GM12873 (cell line): Measurements from ENCODE around the gene PSENEN.

Source experiments
- TF ChIP-seq, protein P1 (sequence below): IDR thresholded peaks from 2 replicates; pipeline ENCODE4 v1.5.1; 2012; ENCODE audit warnings: low read depth, mild to moderate bottlenecking, moderate library complexity, low read length, control low read depth; ENCODE audit not compliant: insufficient read depth; ENCODE audit errors: missing control alignments

The PSENEN gene

GRCh38 chr19:35792888-35793287 lies 47.4 kb downstream of the PSENEN start:
- TF ChIP-seq, protein P1, sequence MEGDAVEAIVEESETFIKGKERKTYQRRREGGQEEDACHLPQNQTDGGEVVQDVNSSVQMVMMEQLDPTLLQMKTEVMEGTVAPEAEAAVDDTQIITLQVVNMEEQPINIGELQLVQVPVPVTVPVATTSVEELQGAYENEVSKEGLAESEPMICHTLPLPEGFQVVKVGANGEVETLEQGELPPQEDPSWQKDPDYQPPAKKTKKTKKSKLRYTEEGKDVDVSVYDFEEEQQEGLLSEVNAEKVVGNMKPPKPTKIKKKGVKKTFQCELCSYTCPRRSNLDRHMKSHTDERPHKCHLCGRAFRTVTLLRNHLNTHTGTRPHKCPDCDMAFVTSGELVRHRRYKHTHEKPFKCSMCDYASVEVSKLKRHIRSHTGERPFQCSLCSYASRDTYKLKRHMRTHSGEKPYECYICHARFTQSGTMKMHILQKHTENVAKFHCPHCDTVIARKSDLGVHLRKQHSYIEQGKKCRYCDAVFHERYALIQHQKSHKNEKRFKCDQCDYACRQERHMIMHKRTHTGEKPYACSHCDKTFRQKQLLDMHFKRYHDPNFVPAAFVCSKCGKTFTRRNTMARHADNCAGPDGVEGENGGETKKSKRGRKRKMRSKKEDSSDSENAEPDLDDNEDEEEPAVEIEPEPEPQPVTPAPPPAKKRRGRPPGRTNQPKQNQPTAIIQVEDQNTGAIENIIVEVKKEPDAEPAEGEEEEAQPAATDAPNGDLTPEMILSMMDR: no peak

DNA sequence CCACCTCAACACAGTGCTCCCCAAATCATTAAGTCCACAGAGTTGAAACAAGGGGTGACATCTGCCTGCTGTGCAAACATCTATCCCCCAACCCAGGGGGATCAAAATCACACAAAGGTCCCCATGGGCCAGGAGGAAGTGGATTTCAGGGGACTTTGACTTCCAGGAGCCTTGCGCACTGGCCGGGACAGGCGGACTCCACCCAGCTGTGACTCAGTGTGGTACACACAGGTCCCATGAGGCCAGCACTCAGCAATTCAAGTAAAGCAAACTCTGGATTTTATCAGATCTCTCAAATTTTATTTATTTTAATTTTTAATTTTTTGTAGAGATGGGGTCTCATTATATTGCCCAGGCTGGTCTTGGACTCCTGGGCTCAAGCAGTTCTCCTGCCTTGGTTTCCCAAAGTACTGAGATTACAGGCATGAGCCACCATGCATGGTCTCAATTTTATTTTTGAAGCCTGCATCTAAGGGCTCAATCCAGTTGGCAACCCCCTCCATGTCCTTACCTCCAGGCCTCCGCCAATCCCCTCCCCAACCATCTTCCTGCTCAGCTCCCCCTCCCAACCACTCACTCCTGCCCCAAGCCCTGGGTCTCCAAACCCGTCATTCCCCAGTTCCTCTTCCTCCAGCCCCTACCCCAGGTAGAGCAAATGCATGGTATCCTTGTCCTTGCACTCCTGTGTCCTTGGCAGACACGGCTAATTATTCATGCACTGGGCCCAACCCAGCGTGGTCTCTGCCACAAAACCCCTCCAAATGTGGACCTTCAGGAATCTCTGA lies 48.1 kb downstream of the PSENEN start:
- TF ChIP-seq, protein P1: no peak
